Activated naive CD4-positive, alpha-beta T cell treated with anti-CD3 and anti-CD28 coated beads, Interleukin-2, amount 50 U/mL, for 24 hours (primary cell): ENCODE measurements around the gene B4GALNT2.
A peak's percentile ranks its signal among the peaks of the same experiment; 100 is the strongest.
"Not testable (repeated sequence)": the region's sequence is repeated elsewhere in the genome, so short reads cannot be mapped to it uniquely, and the experiment has no call there.

Experiments used
- H3K27ac Mint-ChIP-seq: one replicate; pipeline ENCODE4 v1.8.0; 2021; ENCODE audit warnings: mild to moderate bottlenecking, mixed read lengths
- H3K27me3 Mint-ChIP-seq: one replicate; pipeline ENCODE4 v1.8.0; 2021; ENCODE audit warnings: mixed read lengths
- H3K36me3 Mint-ChIP-seq: one replicate; pipeline ENCODE4 v1.8.0; 2021; ENCODE audit warnings: mixed read lengths
- H3K4me1 Mint-ChIP-seq: one replicate; pipeline ENCODE4 v1.8.0; 2021; ENCODE audit warnings: mixed read lengths
- H3K4me3 Mint-ChIP-seq: one replicate; pipeline ENCODE4 v1.8.0; 2021; ENCODE audit warnings: mild to moderate bottlenecking, mixed read lengths
- H3K9me3 Mint-ChIP-seq: one replicate; pipeline ENCODE4 v1.8.0; 2021; ENCODE audit warnings: mixed read lengths

Gene B4GALNT2

DNA sequence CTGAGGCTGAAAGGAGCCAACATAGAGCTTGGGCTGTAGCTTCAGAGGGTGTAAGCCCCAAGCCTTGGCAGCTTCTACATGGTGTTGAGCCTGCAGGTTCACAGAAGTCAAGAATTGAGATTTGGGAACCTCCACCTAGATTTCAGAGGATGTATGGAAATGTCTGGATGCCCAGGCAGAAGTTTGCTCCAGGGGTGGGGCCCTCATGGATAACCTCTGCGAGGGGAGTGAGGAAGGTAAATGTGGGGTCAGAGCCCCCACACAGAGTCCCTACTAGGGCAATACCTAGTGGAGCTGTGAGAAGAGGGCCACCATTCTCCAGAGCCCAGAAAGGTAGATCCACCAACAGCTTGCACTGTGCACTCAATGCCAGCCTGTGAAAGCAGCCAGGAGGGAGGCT is 52.8 kb downstream of the B4GALNT2 start:
- H3K4me3 Mint-ChIP-seq, H3K27ac Mint-ChIP-seq: not testable (repeated sequence)

GRCh38 chr17:49187301-49187700 is 54.7 kb downstream of the B4GALNT2 start:
- Mint-ChIP-seq H3K36me3 (peaks cover 3% of the 10 kb centered on the region), H3K27ac (no peak overlapping the region), H3K9me3 (peaks cover 4% of the 10 kb centered on the region), H3K4me3 (no peak overlapping the region), H3K4me1 (peaks cover 9% of the 10 kb centered on the region), H3K27me3 (no peaks in the 10 kb centered on the region)

More for the DNA sequence above, 52.8 kb downstream of the B4GALNT2 start:
- not testable (repeated sequence) for H3K9me3 Mint-ChIP-seq, H3K4me1 Mint-ChIP-seq, H3K36me3 Mint-ChIP-seq, H3K27me3 Mint-ChIP-seq

- Mint-ChIP-seq H3K9me3 (peaks cover 4% of the 10 kb centered on the region), H3K36me3 (peaks cover under 1% of the 10 kb centered on the region), H3K27ac (peak overlapping the region; percentile 57), H3K27me3 (no peaks in the 10 kb centered on the region), H3K4me3 (no peak overlapping the region), H3K4me1 (peaks cover 28% of the 10 kb centered on the region)
Measured at GRCh38 chr17:49190932-49191331, 58.4 kb downstream of the B4GALNT2 start.

- no peaks in the 10 kb centered on the region for H3K27me3 Mint-ChIP-seq
Measured at GRCh38 chr17:49191409-49191916, 58.9 kb downstream of the B4GALNT2 start.

GRCh38 chr17:49191917-49192741 is 59.6 kb downstream of the B4GALNT2 start:
- Mint-ChIP-seq H3K27ac (peak overlapping the region; percentile 99), H3K9me3 (no peaks in the 10 kb centered on the region), H3K4me1 (peaks cover 28% of the 10 kb centered on the region), H3K4me3 (peak overlapping the region; percentile 91), H3K27me3 (no peaks in the 10 kb centered on the region), H3K36me3 (no peaks in the 10 kb centered on the region)

More at GRCh38 chr17:49191409-49191916, 58.9 kb downstream of the B4GALNT2 start:
- Mint-ChIP-seq H3K9me3 (no peaks in the 10 kb centered on the region), H3K4me3 (peak overlapping the region; percentile 91), H3K27ac (peak overlapping the region; percentile 99), H3K36me3 (no peaks in the 10 kb centered on the region), H3K4me1 (peaks cover 28% of the 10 kb centered on the region)

DNA sequence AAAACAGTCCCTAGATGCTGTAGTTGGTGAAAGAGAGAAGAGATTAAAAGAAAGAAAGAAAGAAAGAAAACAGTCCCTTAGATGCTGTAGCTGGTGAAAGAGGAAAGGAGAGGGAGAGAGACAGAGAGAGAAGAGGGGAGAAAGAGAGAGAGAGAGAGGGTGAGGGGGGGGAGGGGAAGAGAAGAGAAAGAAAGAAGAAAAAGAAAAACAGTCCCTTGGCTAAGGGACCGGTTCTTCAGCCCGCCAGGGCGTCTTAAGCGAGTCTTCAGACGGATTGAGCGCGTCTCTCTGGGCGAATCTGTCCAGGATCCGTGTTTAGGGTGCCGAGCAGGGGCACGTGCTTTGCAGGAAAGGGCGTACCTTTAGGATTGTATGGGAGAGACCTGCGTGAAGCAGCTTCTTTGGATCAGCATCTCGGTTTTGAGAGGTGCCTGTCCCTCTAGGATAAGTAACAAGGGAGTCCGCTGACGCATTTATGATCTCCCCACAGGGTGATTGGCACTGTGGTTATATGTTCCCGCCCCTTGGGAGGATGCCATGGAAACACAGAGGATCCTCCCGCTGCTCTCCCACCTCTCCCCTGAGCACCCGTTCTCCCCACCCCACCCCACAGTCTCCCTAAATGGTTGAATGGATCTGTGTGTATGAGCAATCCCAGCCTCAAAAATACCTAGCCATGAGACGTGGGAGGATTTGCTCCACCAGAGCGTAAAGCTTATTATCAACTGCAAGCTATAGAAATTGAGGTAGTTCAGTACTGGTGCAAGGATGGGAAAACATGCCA is 61.1 kb downstream of the B4GALNT2 start:
- Mint-ChIP-seq H3K9me3 (no peaks in the 10 kb centered on the region), H3K4me3 (peak overlapping the region; percentile 91), H3K27ac (peak overlapping the region; percentile 99), H3K4me1 (peaks cover 28% of the 10 kb centered on the region), H3K27me3 (no peaks in the 10 kb centered on the region), H3K36me3 (no peaks in the 10 kb centered on the region)

DNA sequence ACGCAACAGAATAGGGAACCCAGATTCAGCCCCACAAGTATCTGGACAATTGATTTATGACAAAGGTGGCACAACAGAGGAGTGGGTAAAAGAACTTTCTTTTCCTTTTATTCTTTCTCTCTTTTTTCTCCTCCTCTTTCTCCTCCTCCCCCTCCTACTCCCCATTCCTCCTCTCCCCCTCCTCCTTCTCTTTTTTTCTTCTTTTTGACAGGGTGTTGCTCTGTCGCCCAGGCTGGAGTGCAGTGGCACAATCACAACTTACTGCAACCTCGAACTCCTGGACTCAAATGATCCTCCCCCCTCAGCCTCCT is 61.7 kb downstream of the B4GALNT2 start:
- Mint-ChIP-seq H3K4me3 (peak overlapping the region; percentile 91), H3K4me1 (peaks cover 28% of the 10 kb centered on the region), H3K36me3 (no peaks in the 10 kb centered on the region), H3K9me3 (no peaks in the 10 kb centered on the region), H3K27ac (no peak overlapping the region), H3K27me3 (no peaks in the 10 kb centered on the region)

DNA sequence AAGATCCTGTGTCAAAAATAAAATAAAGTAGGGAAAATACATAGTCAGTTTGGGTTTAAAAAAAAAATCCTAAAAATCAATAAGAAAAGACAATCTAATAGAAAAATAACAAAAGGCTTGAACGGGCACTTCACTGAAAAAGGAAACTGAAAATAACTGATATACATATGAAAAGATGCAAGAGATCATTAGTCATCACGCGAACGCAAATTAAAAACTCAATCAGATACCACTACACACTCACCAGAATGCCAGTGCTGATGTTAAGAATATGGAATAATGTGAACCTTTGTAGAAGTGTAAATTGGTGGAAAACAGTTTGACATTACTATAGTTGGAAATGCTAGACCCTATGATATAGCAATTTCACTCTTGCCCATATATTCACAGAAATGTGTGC is 63.2 kb downstream of the B4GALNT2 start:
- H3K27me3 Mint-ChIP-seq = no peaks in the 10 kb centered on the region
- H3K4me1 Mint-ChIP-seq = peaks cover 28% of the 10 kb centered on the region
- no peak overlapping the region for H3K27ac Mint-ChIP-seq

GRCh38 chr17:49196520-49196919 is 64.0 kb downstream of the B4GALNT2 start:
- H3K4me3 Mint-ChIP-seq = no peak overlapping the region
- no peaks in the 10 kb centered on the region for H3K36me3 Mint-ChIP-seq
- peaks cover 23% of the 10 kb centered on the region for H3K4me1 Mint-ChIP-seq
- no peaks in the 10 kb centered on the region for H3K9me3 Mint-ChIP-seq
- H3K27ac Mint-ChIP-seq = no peak overlapping the region
- no peaks in the 10 kb centered on the region for H3K27me3 Mint-ChIP-seq

More for the DNA sequence above, 63.2 kb downstream of the B4GALNT2 start:
- H3K36me3 Mint-ChIP-seq = no peaks in the 10 kb centered on the region
- H3K9me3 Mint-ChIP-seq = no peaks in the 10 kb centered on the region
- H3K4me3 Mint-ChIP-seq = no peak overlapping the region

DNA sequence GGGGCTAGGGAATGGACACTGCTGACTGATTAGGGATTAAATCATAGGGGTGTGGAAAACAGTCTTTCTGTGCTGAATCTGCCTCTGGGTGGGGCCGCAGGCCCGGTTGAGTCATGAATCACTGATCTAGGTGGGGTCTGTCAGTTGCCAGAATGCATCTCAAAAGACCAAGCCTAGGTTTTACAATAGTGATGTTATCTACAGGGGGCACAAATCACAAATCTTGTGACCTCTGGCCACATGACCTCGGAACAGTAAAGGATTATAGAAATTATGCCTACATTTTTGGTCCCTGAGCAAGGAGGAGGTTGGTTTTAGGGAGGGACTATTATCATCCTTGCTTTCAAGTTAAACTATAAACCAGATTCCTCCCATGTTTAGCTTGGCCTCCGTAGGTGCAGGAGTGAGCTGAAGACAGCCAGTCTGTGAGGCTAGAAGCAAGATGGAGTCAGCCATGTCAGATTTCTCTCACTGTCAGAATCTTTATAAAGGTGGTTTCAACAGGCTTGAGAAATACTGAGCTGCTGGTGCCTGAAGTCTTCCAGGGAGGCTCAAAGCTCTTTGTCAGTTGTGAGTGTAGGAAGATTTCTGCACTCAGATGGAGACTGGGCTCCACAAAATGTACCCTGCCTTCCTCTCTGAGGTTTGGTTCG is 64.9 kb downstream of the B4GALNT2 start:
- Mint-ChIP-seq H3K36me3 (peaks cover 3% of the 10 kb centered on the region), H3K27ac (no peak overlapping the region), H3K27me3 (no peaks in the 10 kb centered on the region), H3K4me3 (no peak overlapping the region), H3K9me3 (no peaks in the 10 kb centered on the region), H3K4me1 (peaks cover 19% of the 10 kb centered on the region)

- H3K36me3 Mint-ChIP-seq = peaks cover 3% of the 10 kb centered on the region
- no peak overlapping the region for H3K4me3 Mint-ChIP-seq
- H3K9me3 Mint-ChIP-seq = no peaks in the 10 kb centered on the region
- H3K27ac Mint-ChIP-seq = no peak overlapping the region
- H3K4me1 Mint-ChIP-seq = peaks cover 14% of the 10 kb centered on the region
- no peaks in the 10 kb centered on the region for H3K27me3 Mint-ChIP-seq
Measured at GRCh38 chr17:49198211-49198610, 65.6 kb downstream of the B4GALNT2 start.

GRCh38 chr17:49200423-49201083 is 68.0 kb downstream of the B4GALNT2 start:
- Mint-ChIP-seq H3K9me3 (no peaks in the 10 kb centered on the region), H3K27me3 (no peaks in the 10 kb centered on the region), H3K36me3 (peaks cover 3% of the 10 kb centered on the region), H3K4me3 (no peak overlapping the region), H3K4me1 (no peaks in the 10 kb centered on the region), H3K27ac (no peak overlapping the region)

DNA sequence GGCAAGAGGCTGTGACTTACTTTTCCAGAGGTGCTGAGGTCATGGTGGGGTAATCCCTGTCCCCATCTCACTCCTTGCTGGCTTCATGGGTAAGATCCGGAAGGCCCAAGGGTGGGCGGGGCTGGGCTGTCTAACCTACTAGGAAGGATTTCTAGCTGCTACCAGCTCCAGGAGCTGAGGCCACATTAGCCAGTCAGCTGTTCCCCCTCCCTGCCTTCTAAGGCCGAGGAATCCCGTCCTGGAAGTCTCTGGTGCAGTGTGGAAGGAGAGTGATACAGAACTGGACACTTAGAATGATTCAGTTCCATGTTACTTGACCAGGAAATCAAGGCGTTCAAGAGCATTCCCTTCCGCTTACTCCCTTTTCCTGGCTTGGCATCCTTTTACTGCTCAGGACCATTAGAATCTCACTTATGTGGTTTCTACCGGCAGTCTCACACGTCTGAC is 68.9 kb downstream of the B4GALNT2 start:
- H3K36me3 Mint-ChIP-seq = peaks cover 3% of the 10 kb centered on the region
- peaks cover 6% of the 10 kb centered on the region for H3K4me1 Mint-ChIP-seq
- H3K27me3 Mint-ChIP-seq = no peaks in the 10 kb centered on the region
- H3K4me3 Mint-ChIP-seq = no peak overlapping the region
- H3K9me3 Mint-ChIP-seq = no peaks in the 10 kb centered on the region
- H3K27ac Mint-ChIP-seq = no peak overlapping the region

GRCh38 chr17:49203796-49204195 is 71.2 kb downstream of the B4GALNT2 start:
- Mint-ChIP-seq H3K27me3 (no peaks in the 10 kb centered on the region), H3K9me3 (no peaks in the 10 kb centered on the region), H3K4me1 (peaks cover 17% of the 10 kb centered on the region), H3K36me3 (peaks cover 3% of the 10 kb centered on the region), H3K27ac (no peak overlapping the region), H3K4me3 (no peak overlapping the region)

DNA sequence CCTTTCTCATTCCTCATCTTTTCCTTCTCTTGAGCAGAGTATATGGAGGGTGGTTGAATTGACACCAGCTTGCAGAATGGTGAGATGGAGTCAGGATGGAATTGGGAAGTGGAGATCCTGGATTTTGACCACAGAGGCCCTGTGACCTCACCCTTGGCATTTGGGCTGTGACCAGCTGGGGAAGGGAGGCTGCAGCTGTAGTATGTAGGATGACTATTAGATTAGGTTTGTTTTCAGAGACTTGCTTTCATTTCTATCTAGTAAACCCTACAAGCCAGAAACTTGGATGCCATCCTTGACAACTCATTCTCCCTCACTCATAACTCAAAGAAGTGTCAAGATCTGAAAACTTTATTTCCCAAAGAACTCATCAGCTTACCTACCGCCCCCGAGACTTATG is 71.9 kb downstream of the B4GALNT2 start:
- Mint-ChIP-seq H3K4me3 (no peak overlapping the region), H3K9me3 (no peaks in the 10 kb centered on the region), H3K36me3 (peaks cover 3% of the 10 kb centered on the region), H3K27ac (no peak overlapping the region), H3K27me3 (no peaks in the 10 kb centered on the region), H3K4me1 (peaks cover 24% of the 10 kb centered on the region)
